OCI-LY3 (cell line): ENCODE data around the gene CBFA2T2.

Experiments
- H2AFZ ChIP-seq: fragments of 200-600, 300-600 bp; shearing (Covaris generic); 2 replicates; pipeline ENCODE4 v1.6.0; 2014; ENCODE audit warnings: antibody characterized with exemption, low read depth, low read length
- H3K27ac ChIP-seq: fragments of 200-600, 300-600 bp; sonication (generic); 2 replicates; pipeline ENCODE4 v1.5.1; 2014; ENCODE audit warnings: mild to moderate bottlenecking, low read length, moderate library complexity, mixed read lengths
- H3K27me3 ChIP-seq: fragments of 200-600, 300-600 bp; sonication (generic); 2 replicates; pipeline ENCODE4 v1.6.1; 2014; ENCODE audit warnings: low read depth, low read length, mixed read lengths
- H3K36me3 ChIP-seq: fragments of 200-600, 300-600 bp; sonication (generic); replicated peaks from 2 replicates; pipeline ENCODE3; 2014; ENCODE audit warnings: low read depth, low read length, mixed read lengths
- H3K4me1 ChIP-seq: fragments of 300-600, 200-600 bp; sonication (generic); 2 replicates; pipeline ENCODE4 v1.6.1; 2014; ENCODE audit warnings: low read length, mixed read lengths
- H3K4me2 ChIP-seq: fragments of 200-600, 300-600 bp; sonication (generic); 2 replicates; pipeline ENCODE4 v1.6.1; 2014; ENCODE audit warnings: low read length, mixed read lengths
- H3K4me3 ChIP-seq: fragments of 300-600, 200-600 bp; sonication (generic); 2 replicates; pipeline ENCODE4 v1.5.1; 2014; ENCODE audit warnings: antibody characterized with exemption, mild to moderate bottlenecking, low read length, moderate library complexity
- H3K79me2 ChIP-seq: fragments of 300-600, 200-600 bp; shearing (Covaris generic); 2 replicates; pipeline ENCODE4 v1.6.1; 2014; ENCODE audit warnings: mild to moderate bottlenecking, low read length, mixed read lengths
- H3K9ac ChIP-seq: fragments of 300-600, 200-600 bp; shearing (Covaris generic); 2 replicates; pipeline ENCODE4 v1.6.0; 2014; ENCODE audit warnings: mild to moderate bottlenecking, low read length, moderate library complexity
- H3K9me3 ChIP-seq: fragments of 200-600, 300-600 bp; shearing (Covaris generic); 2 replicates; pipeline ENCODE4 v1.6.1; 2014; ENCODE audit warnings: low read length, mixed read lengths; ENCODE audit not compliant: insufficient read depth
- H4K20me1 ChIP-seq: fragments of 200-600, 300-600 bp; sonication (generic); 2 replicates; pipeline ENCODE4 v1.6.1; 2016; ENCODE audit warnings: low read length, mixed read lengths; ENCODE audit not compliant: insufficient read depth
- EZH2phosphoT487 ChIP-seq: fragments of 200-600 bp; shearing (Covaris generic); IDR thresholded peaks from 2 replicates; pipeline ENCODE4 v1.6.1; 2018; ENCODE audit warnings: antibody characterized with exemption, mixed run types, low read depth
- TF ChIP-seq, protein P1 (sequence below): fragments of 200-600, 300-600 bp; sonication (generic); IDR thresholded peaks from 2 replicates; pipeline ENCODE4 v1.5.1; 2014; ENCODE audit warnings: antibody characterized with exemption, low read length, low read depth

Gene CBFA2T2

DNA sequence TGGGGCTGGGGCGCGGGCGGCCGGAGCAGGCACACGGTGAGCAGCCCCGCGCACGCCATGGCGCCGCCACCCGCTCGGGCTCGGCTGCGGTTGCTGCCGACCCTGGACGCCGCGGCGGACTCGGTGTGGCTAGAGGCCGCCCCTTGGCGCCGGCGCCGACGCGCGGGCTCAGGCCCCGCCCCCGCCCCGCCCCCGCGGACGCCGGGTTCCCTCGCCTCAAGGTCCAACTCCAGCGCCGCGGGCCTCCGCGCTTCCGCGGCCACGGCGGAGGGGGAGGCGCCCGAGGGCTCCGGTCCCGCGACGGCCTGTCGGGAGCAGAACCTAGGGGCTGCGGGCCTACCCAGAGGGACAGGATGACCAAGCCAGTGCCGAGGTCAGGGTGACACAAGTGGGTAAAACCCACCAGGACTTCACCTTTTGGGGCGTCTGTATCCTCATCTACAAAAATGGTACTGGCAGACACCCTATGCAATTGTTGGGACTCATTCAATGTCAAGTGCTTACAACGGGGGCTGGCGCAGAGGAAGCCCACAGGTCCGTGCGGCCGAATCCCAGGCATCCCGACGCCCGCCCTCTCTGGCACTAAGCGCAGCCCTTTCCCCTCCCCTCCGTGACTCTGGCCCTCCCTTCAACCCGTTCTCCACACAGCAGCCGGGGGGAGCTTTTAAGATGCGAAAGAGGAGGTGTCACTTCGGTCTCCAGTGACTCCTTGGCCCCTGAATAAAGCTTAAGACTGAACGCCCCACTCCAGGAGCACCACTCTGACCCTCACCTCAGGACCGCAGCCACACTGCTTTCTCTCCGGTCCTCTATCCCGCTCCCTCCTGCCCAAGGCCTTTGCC lies 184.6 kb downstream of the CBFA2T2 start, which contains the start of gene NECAB3:
Gene NECAB3, minus strand, starts transcription at position 135 of the 842 bp plus-strand sequence. Its CDS starts 76 bp downstream, at position 59.
- TF ChIP-seq, protein P1, sequence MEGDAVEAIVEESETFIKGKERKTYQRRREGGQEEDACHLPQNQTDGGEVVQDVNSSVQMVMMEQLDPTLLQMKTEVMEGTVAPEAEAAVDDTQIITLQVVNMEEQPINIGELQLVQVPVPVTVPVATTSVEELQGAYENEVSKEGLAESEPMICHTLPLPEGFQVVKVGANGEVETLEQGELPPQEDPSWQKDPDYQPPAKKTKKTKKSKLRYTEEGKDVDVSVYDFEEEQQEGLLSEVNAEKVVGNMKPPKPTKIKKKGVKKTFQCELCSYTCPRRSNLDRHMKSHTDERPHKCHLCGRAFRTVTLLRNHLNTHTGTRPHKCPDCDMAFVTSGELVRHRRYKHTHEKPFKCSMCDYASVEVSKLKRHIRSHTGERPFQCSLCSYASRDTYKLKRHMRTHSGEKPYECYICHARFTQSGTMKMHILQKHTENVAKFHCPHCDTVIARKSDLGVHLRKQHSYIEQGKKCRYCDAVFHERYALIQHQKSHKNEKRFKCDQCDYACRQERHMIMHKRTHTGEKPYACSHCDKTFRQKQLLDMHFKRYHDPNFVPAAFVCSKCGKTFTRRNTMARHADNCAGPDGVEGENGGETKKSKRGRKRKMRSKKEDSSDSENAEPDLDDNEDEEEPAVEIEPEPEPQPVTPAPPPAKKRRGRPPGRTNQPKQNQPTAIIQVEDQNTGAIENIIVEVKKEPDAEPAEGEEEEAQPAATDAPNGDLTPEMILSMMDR = no peak
- TF ChIP-seq EZH2phosphoT487 = no peak
- Histone ChIP-seq H3K27me3 (no peaks in the 10 kb centered on the region), H3K4me3 (peak within 1 kb of the TSS; percentile 77), H3K4me2 (peak within 1 kb of the TSS; percentile 83), H3K4me1 (peaks cover 16% of the 10 kb centered on the region), H3K9me3 (no peaks in the 10 kb centered on the region), H3K79me2 (no peaks in the 10 kb centered on the region), H3K9ac (peak within 1 kb of the TSS; percentile 69), H4K20me1 (peaks cover 44% of the 10 kb centered on the region), H2AFZ (no peak within 1 kb of the TSS), H3K36me3 (peaks cover 31% of the 10 kb centered on the region), H3K27ac (no peak within 1 kb of the TSS)

- Histone ChIP-seq H3K36me3 (peaks cover 37% of the 10 kb centered on the region), H3K4me1 (peaks cover 16% of the 10 kb centered on the region), H3K79me2 (peaks cover 7% of the 10 kb centered on the region), H4K20me1 (peaks cover 52% of the 10 kb centered on the region), H2AFZ (no peak overlapping the region), H3K9me3 (no peaks in the 10 kb centered on the region), H3K4me2 (peak overlapping the region; percentile 67), H3K27me3 (no peaks in the 10 kb centered on the region), H3K4me3 (peak overlapping the region; percentile 77), H3K27ac (no peak overlapping the region), H3K9ac (no peak overlapping the region)
- TF ChIP-seq, protein P1 = no peak
- no peak for TF ChIP-seq EZH2phosphoT487
These were observed 185.5 kb downstream of the CBFA2T2 start for GRCh38 chr20:33675136-33675959.

DNA sequence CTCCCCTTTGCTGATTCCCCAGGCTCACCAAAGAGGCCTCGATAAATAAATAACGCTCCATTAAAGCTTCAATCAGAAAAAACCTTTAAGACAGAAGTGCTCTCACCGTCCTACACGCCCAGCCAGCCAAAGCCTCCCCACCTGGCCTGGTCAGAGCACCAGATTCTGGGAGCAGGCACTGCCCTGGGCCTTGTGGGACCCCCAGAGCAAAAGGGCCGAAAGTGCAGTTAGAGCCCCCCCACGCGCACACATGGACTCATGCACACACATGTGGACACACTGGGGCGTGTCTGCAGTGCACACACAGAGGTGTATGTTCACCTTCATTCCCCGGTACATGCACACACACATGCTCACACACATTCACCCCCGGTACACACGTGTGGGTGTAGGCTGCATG lies 186.2 kb downstream of the CBFA2T2 start:
- Histone ChIP-seq H3K9ac (no peak overlapping the region), H3K4me2 (no peak overlapping the region), H3K4me3 (no peak overlapping the region), H4K20me1 (peaks cover 60% of the 10 kb centered on the region), H3K27me3 (no peaks in the 10 kb centered on the region), H3K9me3 (no peaks in the 10 kb centered on the region), H2AFZ (no peak overlapping the region), H3K36me3 (peaks cover 41% of the 10 kb centered on the region), H3K79me2 (peaks cover 15% of the 10 kb centered on the region), H3K27ac (no peak overlapping the region), H3K4me1 (peaks cover 16% of the 10 kb centered on the region)
- TF ChIP-seq, protein P1 = no peak
- TF ChIP-seq EZH2phosphoT487 = no peak
